ENCODE measurements around the gene SLC35F4. TPM values are rescaled to one million over a fixed set of nuclear protein-coding genes. Genes with fewer than 3 reads are reported as not detected.

SLC35F4 gene
- total and polyA plus RNA-seq, 12 donors: not detected

- Histone ChIP-seq H3K9me3 (no peaks in the 10 kb centered on the region), H3K27ac (no peak overlapping the region), H3K4me1 (no peaks in the 10 kb centered on the region), H3K36me3 (no peaks in the 10 kb centered on the region), H3K27me3 (no peaks in the 10 kb centered on the region), H3K4me3 (no peak overlapping the region)
- intact Hi-C loops (cut with DNase I): no loop called here
- TF ChIP-seq CTCF (IDR thresholded peaks at IDR 0.05): no peak
- ATAC-seq: peak in 4 of 8 donors; percentile 67 to 83 (median 71)
- 37 to 45% methylated on average over 2 of the region's 2 CpGs for WGBS, 2 donors
- peak in 1 of 2 donors; percentile 5 for DNase-seq
Observed at GRCh38 chr14:57575482-57575881, 290.4 kb downstream of the SLC35F4 start.

- DNase-seq (no peak), ATAC-seq (no peak)
- Histone ChIP-seq H3K27ac (no peak overlapping the region), H3K4me3 (no peak overlapping the region), H3K4me1 (no peaks in the 10 kb centered on the region), H3K27me3 (no peaks in the 10 kb centered on the region), H3K9me3 (no peaks in the 10 kb centered on the region), H3K36me3 (no peaks in the 10 kb centered on the region)
- no peak for TF ChIP-seq CTCF (IDR thresholded peaks at IDR 0.05)
- intact Hi-C loops (cut with DNase I): no loop called here
- WGBS, 2 donors: 76 to 79% methylated on average over 5 of the region's 5 CpGs
Observed at GRCh38 chr14:57574617-57575288, 291.1 kb downstream of the SLC35F4 start.

- ATAC-seq: no peak
- intact Hi-C loops (cut with DNase I): no loop called here
Observed at GRCh38 chr14:57573173-57573572, 292.7 kb downstream of the SLC35F4 start.

GRCh38 chr14:57568554-57568953 lies 297.3 kb downstream of the SLC35F4 start:
- Histone ChIP-seq H3K9me3 (no peaks in the 10 kb centered on the region), H3K4me1 (no peaks in the 10 kb centered on the region), H3K36me3 (no peaks in the 10 kb centered on the region), H3K4me3 (no peak overlapping the region), H3K27ac (no peak overlapping the region), H3K27me3 (no peaks in the 10 kb centered on the region)
- intact Hi-C loops (cut with DNase I): no loop called here
- no peak for ATAC-seq
- no peak for TF ChIP-seq CTCF (IDR thresholded peaks at IDR 0.05)
- 81 to 82% methylated on average over 4 of the region's 4 CpGs for WGBS, 2 donors
- DNase-seq: no peak

More at GRCh38 chr14:57573173-57573572, 292.7 kb downstream of the SLC35F4 start:
- H3K27me3 ChIP-seq: no peaks in the 10 kb centered on the region
- H3K27ac ChIP-seq: no peak overlapping the region
- H3K9me3 ChIP-seq: no peaks in the 10 kb centered on the region
- H3K4me1 ChIP-seq: no peaks in the 10 kb centered on the region
- H3K36me3 ChIP-seq: no peaks in the 10 kb centered on the region
- 89 to 92% methylated on average over 3 of the region's 3 CpGs for WGBS, 2 donors
- no peak overlapping the region for H3K4me3 ChIP-seq
- TF ChIP-seq CTCF (IDR thresholded peaks at IDR 0.05): no peak
- no peak for DNase-seq

Measured in heart right ventricle (tissue), 16 donors.